Chondrocyte (in vitro differentiated cells): ENCODE data around the gene CACYBP. TPM values are rescaled to one million over a fixed set of nuclear protein-coding genes. Genes with fewer than 3 reads are reported as not detected.

Source experiments
- DNase-seq: peaks from one replicate; pipeline ENCODE4 v3.0.0; 2021; ENCODE audit warnings: mixed read lengths, low spot score
- H3K27ac Mint-ChIP-seq: one replicate; pipeline ENCODE4 v1.8.0; 2021; ENCODE audit warnings: mild to moderate bottlenecking, moderate library complexity, mixed read lengths; ENCODE audit not compliant: unreplicated experiment
- H3K27me3 Mint-ChIP-seq: 2 replicates; pipeline ENCODE4 v1.8.0; 2021; ENCODE audit warnings: low read depth, mixed read lengths
- H3K36me3 Mint-ChIP-seq: 2 replicates; pipeline ENCODE4 v1.8.0; 2021; ENCODE audit warnings: low read depth, mixed read lengths
- H3K4me1 Mint-ChIP-seq: 2 replicates; pipeline ENCODE4 v1.8.0; 2021; ENCODE audit warnings: low read depth, mild to moderate bottlenecking, mixed read lengths
- H3K4me3 Mint-ChIP-seq: one replicate; pipeline ENCODE4 v1.8.0; 2021; ENCODE audit warnings: mild to moderate bottlenecking, moderate library complexity, mixed read lengths; ENCODE audit not compliant: unreplicated experiment
- H3K9me3 Mint-ChIP-seq: 2 replicates; pipeline ENCODE4 v1.8.0; 2021; ENCODE audit warnings: low read depth, mixed read lengths
- total RNA-seq: library from RNA; stranded (reverse); gene quantifications from 3 replicates; pipeline ENCODE4 v1.2.1, GENCODE V29; 2021
- TF ChIP-seq, protein P1 (sequence below): fragments of 200-600 bp; sonication (generic); IDR thresholded peaks from 2 replicates; pipeline ENCODE4 v1.5.0; 2021; ENCODE audit warnings: antibody characterized with exemption, mild to moderate bottlenecking, moderate library complexity

Gene CACYBP
- total RNA-seq, 1 donor from 2014 or later: 65.4 TPM

DNA sequence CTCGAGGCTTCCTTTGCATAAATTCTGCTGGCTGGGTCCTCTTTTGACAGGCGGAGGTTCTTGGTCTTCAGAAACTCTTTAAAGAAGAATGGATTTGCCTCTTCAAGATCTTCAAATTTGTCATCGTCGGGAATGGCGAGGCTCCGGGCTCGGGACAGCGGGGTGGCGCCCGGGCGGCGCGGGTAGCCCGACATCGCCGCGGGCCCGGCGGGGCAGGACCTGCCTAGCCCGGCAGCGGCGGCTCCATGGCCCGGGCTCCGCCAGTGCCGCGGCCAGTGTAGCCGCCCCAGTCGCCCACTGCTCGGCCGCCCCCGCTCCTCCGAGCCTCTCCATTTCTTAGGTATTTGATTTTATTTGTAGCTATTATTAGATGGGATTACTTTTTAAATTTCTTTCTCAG, 45.8 kb downstream of the CACYBP start:
- Mint-ChIP-seq H3K36me3 (no peaks in the 10 kb centered on the region), H3K4me3 (no peak overlapping the region), H3K9me3 (peaks cover 7% of the 10 kb centered on the region), H3K27ac (no peak overlapping the region), H3K27me3 (peaks cover 3% of the 10 kb centered on the region), H3K4me1 (peaks cover 16% of the 10 kb centered on the region)
- no peak for DNase-seq
- TF ChIP-seq, protein P1, sequence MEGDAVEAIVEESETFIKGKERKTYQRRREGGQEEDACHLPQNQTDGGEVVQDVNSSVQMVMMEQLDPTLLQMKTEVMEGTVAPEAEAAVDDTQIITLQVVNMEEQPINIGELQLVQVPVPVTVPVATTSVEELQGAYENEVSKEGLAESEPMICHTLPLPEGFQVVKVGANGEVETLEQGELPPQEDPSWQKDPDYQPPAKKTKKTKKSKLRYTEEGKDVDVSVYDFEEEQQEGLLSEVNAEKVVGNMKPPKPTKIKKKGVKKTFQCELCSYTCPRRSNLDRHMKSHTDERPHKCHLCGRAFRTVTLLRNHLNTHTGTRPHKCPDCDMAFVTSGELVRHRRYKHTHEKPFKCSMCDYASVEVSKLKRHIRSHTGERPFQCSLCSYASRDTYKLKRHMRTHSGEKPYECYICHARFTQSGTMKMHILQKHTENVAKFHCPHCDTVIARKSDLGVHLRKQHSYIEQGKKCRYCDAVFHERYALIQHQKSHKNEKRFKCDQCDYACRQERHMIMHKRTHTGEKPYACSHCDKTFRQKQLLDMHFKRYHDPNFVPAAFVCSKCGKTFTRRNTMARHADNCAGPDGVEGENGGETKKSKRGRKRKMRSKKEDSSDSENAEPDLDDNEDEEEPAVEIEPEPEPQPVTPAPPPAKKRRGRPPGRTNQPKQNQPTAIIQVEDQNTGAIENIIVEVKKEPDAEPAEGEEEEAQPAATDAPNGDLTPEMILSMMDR: no peak

DNA sequence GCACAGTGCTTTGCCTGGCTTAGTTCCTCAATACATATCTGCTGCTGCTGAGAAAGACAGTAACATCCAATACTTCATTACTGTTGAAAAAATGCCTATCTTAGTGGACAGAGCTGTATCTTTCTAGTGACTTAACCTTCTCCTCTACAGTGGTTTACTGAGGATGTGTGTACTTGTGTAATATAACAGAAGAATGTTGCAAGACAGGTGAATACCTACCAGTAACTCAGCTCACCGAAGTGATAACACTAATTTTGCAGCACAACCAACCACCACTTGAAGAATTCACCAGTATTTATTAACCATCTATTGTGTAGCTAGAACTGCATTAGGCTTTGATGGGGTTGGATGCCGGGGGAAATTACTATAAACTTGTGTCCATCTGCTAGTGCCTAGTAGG, 51.2 kb downstream of the CACYBP start:
- Mint-ChIP-seq H3K36me3 (no peaks in the 10 kb centered on the region), H3K27me3 (peaks cover 3% of the 10 kb centered on the region), H3K4me1 (peaks cover 5% of the 10 kb centered on the region), H3K4me3 (no peak overlapping the region), H3K27ac (no peak overlapping the region), H3K9me3 (peaks cover 1% of the 10 kb centered on the region)
- TF ChIP-seq, protein P1: no peak
- no peak for DNase-seq

DNA sequence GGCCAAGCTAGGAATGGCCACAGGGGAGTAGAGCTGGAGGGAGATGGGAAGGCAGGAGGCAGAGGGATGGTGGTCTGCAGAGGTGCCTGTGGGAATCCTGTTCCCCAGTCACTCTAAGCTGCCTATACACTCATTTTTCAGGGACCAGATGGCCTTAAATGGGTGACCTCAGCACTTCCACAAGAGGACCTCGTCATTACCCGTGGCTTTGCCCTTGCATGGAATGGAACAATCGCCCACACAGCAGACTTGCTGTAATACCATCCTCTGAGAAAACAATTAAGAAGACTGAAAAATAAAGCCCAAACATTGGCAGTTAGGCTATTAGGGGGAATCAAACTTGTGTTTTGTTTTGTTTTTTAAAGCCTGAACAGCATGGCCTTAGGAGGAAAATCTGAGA, 55.0 kb downstream of the CACYBP start:
- TF ChIP-seq, protein P1: no peak
- no peak overlapping the region for H3K4me3 Mint-ChIP-seq
- peaks cover 2% of the 10 kb centered on the region for H3K27me3 Mint-ChIP-seq
- peaks cover 4% of the 10 kb centered on the region for H3K9me3 Mint-ChIP-seq
- H3K27ac Mint-ChIP-seq: no peak overlapping the region
- DNase-seq: no peak
- peaks cover 5% of the 10 kb centered on the region for H3K4me1 Mint-ChIP-seq
- H3K36me3 Mint-ChIP-seq: no peaks in the 10 kb centered on the region

Other genes with a start within 250 kb of the CACYBP start
- gene MRPS14, start 23.5 kb downstream of the CACYBP start, total RNA-seq: 20.4 to 34.2 TPM (median 22.1 TPM) in 3 replicates
- 0.15 to 0.41 TPM (median 0.25 TPM) in 3 replicates for gene TNN, start 67.9 kb downstream of the CACYBP start, total RNA-seq
- 0.75 to 3.5 TPM (median 1.2 TPM) in 3 replicates for gene KIAA0040, start 192.8 kb downstream of the CACYBP start, total RNA-seq